H1 (cell line): ENCODE data around the gene ABHD15. TPM values are rescaled to one million over a fixed set of nuclear protein-coding genes. Genes with fewer than 3 reads are reported as not detected.

Source experiments
- SIRT6 ChIP-seq: IDR thresholded peaks from one replicate; pipeline ENCODE4 v1.7.1; 2012; ENCODE audit warnings: low read length, inconsistent platforms
- polyA plus RNA-seq, 7 experiments: library from polyadenylated mRNA; depleted of rRNA in 3 of 7; stranded (reverse) in 5 of 7; unstranded in 2 of 7; fragments of >200 nt in 5 of 7; fragments of 200-250 nt in 2 of 7; gene quantifications; 1 replicate in 5 of 7; 2 replicates in 1 of 7; 4 replicates in 1 of 7; pipeline versions ENCODE4 v1.2.1 to v1.2.3, GENCODE V29; 2011 to 2013; ENCODE audit warnings: missing spikeins in 2 of 7, mixed read lengths in 2 of 7
- total RNA-seq: library from RNA; stranded (reverse); fragmentation: NEBNext Ultra II Directional; extraction: Animal tissue kit (Norgen Biotek cat#: 25700); gene quantifications from 2 replicates; pipeline ENCODE4 v1.2.1, GENCODE V29; 2021

ABHD15 gene
- total and polyA plus RNA-seq, 2 of the 8 experiments (the other 6 are each of a cell fraction or from before 2014, with no cell fraction given), result 0.88 to 1.7 TPM

DNA sequence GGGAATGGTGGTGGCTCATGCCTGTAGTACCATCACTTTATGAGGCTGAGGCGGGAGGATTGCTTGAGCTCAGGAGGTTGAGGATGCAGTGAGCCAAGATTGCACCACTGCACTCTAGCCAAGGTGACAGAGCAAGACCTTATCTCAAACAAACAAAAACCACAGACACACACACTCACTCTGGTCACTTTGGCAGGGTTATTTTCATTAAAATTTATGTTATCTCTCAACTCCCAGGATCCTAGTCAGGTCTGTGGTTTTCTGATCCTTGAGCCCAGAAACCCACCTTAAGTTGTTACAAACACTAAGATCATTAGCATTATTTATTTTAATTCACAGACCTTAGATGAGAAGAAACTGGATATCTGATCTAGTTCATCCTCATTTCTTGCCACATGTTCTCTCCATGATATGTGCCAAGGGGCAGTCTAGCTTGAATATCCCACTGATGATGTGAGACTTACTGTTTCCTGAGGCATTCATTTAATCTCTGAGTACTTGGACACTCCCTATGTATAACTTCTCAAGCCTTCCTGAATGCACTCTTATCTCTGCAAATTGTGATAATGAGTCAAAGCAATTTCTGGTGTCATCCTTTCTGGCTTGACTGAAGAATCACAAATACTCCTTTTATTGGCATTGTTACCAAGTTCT lies 9.6 kb downstream of the ABHD15 start (continued):
- TF ChIP-seq SIRT6, result no peak
